Measurements from ENCODE around the gene CAPN11.
"Not testable (repeated sequence)": the region's sequence is repeated elsewhere in the genome, so short reads cannot be mapped to it uniquely, and the experiment has no call there.

The CAPN11 gene

DNA sequence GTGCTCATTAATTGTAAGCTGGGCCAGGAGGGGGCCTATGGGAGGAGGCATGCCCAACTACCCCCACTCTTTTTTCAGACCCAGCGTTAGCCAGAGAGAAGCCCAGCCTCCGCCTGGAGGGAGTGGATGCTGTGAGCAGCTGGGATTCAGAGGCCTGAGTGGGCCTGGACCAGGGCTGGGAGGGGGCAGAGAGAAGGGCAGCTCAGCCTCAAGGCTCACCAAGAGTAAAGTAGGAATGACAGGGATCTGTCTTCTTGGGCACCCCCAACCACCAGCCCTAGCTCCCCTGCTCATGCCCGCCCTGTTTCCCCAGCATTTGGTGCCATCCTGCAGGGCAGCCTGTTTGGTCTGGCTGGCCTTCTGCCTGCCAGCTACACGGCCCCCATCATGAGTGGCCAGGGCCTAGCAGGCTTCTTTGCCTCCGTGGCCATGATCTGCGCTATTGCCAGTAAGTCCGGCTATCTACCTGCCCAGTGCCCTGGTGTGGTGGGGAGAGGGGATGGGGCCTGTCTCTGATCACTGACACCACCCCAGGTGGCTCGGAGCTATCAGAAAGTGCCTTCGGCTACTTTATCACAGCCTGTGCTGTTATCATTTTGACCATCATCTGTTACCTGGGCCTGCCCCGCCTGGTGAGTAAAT lies 71.5 kb downstream of the CAPN11 start:
- DNase-seq: no peak

DNA sequence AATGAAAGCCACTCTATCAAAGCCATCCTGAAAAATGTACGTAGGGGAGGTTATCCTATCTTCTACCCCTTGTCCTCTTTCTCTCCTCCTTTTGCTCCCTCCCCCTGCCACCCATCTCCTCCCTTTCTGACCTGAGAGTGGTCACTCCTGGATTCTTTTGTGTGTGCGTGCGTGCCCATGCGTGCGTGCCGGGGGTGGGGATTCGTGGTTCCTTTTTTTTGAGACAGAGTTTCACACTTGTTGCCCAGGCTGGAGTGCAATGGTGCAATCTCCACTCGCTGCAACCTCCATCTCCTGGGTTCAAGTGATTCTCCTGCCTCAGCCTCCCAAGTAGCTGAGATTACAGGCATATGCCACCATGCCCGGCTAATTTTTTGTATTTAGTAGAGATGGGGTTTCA lies 72.8 kb downstream of the CAPN11 start:
- not testable (repeated sequence) for DNase-seq

DNA sequence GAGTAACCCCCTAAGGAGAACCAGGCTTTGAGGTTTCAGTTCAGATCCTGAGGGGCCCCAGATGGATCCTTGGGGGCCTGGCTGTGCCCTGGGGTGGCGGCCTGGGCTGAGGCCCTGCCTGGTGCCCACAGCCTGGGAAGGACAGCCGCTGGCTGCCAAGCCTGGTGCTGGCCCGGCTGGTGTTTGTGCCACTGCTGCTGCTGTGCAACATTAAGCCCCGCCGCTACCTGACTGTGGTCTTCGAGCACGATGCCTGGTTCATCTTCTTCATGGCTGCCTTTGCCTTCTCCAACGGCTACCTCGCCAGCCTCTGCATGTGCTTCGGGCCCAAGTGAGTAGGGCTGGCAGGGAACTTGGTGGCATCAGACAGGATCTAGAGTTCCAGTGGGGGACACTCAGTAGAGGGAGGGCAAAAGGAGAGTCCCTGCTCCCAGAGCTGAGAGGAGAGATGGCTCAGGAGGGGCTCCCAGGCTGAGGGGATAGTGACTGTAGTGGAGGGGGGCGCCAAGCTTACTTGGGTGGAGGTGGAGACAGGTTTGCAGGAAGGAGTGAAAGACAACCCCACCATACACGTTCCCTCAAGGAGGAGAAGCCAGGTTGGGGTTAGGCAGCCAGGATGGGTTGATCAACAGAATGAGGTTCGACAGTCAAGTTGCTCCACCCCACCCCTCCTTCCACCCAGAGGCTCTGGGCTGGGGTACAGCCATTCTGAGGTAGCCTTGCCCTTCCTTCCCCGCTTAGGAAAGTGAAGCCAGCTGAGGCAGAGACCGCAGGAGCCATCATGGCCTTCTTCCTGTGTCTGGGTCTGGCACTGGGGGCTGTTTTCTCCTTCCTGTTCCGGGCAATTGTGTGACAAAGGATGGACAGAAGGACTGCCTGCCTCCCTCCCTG lies 74.3 kb downstream of the CAPN11 start:
- no peak for DNase-seq

DNA sequence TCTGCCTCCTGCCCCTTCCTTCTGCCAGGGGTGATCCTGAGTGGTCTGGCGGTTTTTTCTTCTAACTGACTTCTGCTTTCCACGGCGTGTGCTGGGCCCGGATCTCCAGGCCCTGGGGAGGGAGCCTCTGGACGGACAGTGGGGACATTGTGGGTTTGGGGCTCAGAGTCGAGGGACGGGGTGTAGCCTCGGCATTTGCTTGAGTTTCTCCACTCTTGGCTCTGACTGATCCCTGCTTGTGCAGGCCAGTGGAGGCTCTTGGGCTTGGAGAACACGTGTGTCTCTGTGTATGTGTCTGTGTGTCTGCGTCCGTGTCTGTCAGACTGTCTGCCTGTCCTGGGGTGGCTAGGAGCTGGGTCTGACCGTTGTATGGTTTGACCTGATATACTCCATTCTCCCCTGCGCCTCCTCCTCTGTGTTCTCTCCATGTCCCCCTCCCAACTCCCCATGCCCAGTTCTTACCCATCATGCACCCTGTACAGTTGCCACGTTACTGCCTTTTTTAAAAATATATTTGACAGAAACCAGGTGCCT lies 75.0 kb downstream of the CAPN11 start:
- DNase-seq: no peak

All from NCI-H1436 treated with DMSO at 0.1 percent for 48 hours (cell line).